Measurements from ENCODE around the gene PDIK1L. TPM values are rescaled to one million over a fixed set of nuclear protein-coding genes. Genes with fewer than 3 reads are reported as not detected.

Gene PDIK1L
- polyA plus RNA-seq, 3 donors = 1.2 to 2.5 (median 2.3) TPM

DNA sequence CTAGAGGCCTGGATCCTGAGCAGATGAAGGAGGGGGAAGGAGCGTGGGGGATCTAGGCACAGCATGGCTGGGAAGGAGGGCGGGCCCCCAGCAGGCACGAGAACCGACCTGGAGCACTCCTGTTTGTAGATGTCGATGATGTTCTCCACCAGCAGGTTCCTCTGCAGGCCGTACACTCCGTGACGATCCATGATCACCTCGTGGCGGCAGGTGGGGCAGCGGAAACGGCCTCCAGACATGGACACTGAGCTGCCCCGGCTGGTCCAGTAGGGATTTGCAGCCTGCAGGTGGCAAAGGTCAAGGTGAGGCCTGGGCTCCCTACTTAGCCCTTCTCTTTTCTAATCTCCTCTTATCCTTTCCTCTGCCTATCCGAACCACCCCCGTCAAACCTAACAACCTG is 45.5 kb upstream of the PDIK1L start:
- Mint-ChIP-seq H3K4me3 (no peak overlapping the region), H3K9me3 (no peaks in the 10 kb centered on the region), H3K4me1 (no peaks in the 10 kb centered on the region), H3K27me3 (ENCODE audit: low read depth in 3 of 3) (peaks cover 7 to 15% (median 14%) of the 10 kb centered on the region in 3 donors), H3K36me3 (no peaks in the 10 kb centered on the region), H3K27ac (no peak overlapping the region)
- H4K20me1 ChIP-seq (ENCODE audit: insufficient read depth, low read length) = no peaks in the 10 kb centered on the region
- H3K9me3 ChIP-seq (replicated peaks in 1 of 2; ENCODE audit: control insufficient read depth in 1 of 2, insufficient read depth in 1 of 2, low read length in 2 of 2) = no peaks in the 10 kb centered on the region
- TF ChIP-seq, protein P1, sequence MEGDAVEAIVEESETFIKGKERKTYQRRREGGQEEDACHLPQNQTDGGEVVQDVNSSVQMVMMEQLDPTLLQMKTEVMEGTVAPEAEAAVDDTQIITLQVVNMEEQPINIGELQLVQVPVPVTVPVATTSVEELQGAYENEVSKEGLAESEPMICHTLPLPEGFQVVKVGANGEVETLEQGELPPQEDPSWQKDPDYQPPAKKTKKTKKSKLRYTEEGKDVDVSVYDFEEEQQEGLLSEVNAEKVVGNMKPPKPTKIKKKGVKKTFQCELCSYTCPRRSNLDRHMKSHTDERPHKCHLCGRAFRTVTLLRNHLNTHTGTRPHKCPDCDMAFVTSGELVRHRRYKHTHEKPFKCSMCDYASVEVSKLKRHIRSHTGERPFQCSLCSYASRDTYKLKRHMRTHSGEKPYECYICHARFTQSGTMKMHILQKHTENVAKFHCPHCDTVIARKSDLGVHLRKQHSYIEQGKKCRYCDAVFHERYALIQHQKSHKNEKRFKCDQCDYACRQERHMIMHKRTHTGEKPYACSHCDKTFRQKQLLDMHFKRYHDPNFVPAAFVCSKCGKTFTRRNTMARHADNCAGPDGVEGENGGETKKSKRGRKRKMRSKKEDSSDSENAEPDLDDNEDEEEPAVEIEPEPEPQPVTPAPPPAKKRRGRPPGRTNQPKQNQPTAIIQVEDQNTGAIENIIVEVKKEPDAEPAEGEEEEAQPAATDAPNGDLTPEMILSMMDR (IDR thresholded peaks at IDR 0.05) = no peak
- no peaks in the 10 kb centered on the region for H3K36me3 ChIP-seq (replicated peaks in 1 of 2; ENCODE audit: control insufficient read depth in 1 of 2, insufficient read depth in 2 of 2, low read length in 2 of 2)
- no peak overlapping the region for H3K27ac ChIP-seq (ENCODE audit: low read depth in 1 of 2, low read length in 2 of 2)
- no peak overlapping the region for H3K4me2 ChIP-seq (replicated peaks; ENCODE audit: extremely low read depth, low read length, poor library complexity, severe bottlenecking)
- no peaks in the 10 kb centered on the region for H3K79me2 ChIP-seq (ENCODE audit: insufficient read depth, low read length)
- H2AFZ ChIP-seq (ENCODE audit: insufficient read depth, low read depth, low read length, poor library complexity, severe bottlenecking) = no peak overlapping the region
- intact Hi-C loops (cut with micrococcal nuclease) = no loop called here
- H3K4me3 ChIP-seq (replicated peaks in 1 of 3; ENCODE audit: low read depth in 2 of 3, low read length in 3 of 3) = no peak overlapping the region
- WGBS (ENCODE audit: insufficient coverage) = 91% methylated on average over 13 of the region's 15 CpGs
- no peaks in the 10 kb centered on the region for H3K4me1 ChIP-seq (ENCODE audit: control insufficient read depth in 1 of 2, insufficient read depth in 2 of 2, low read length in 2 of 2)
- no peak overlapping the region for H3K9ac ChIP-seq (ENCODE audit: insufficient read depth, low read length, poor library complexity, severe bottlenecking)
- no peaks in the 10 kb centered on the region for H3K27me3 ChIP-seq (ENCODE audit: control insufficient read depth in 2 of 2, insufficient read depth in 2 of 2, low read length in 2 of 2)
- no peak for DNase-seq

GRCh38 chr1:26066857-26067256 is 44.8 kb upstream of the PDIK1L start:
- intact Hi-C loops (cut with micrococcal nuclease) = no loop called here
- Histone ChIP-seq H3K4me3 (replicated peaks in 1 of 3; ENCODE audit: low read depth in 2 of 3, low read length in 3 of 3) (no peak overlapping the region), H3K27me3 (ENCODE audit: control insufficient read depth in 2 of 2, insufficient read depth in 2 of 2, low read length in 2 of 2) (no peaks in the 10 kb centered on the region), H4K20me1 (ENCODE audit: insufficient read depth, low read length) (no peaks in the 10 kb centered on the region), H3K36me3 (replicated peaks in 1 of 2; ENCODE audit: control insufficient read depth in 1 of 2, insufficient read depth in 2 of 2, low read length in 2 of 2) (no peaks in the 10 kb centered on the region), H3K27ac (ENCODE audit: low read depth in 1 of 2, low read length in 2 of 2) (no peak overlapping the region), H3K4me2 (replicated peaks; ENCODE audit: extremely low read depth, low read length, poor library complexity, severe bottlenecking) (no peak overlapping the region), H3K79me2 (ENCODE audit: insufficient read depth, low read length) (no peaks in the 10 kb centered on the region), H3K9ac (ENCODE audit: insufficient read depth, low read length, poor library complexity, severe bottlenecking) (no peak overlapping the region), H3K4me1 (ENCODE audit: control insufficient read depth in 1 of 2, insufficient read depth in 2 of 2, low read length in 2 of 2) (no peaks in the 10 kb centered on the region), H2AFZ (ENCODE audit: insufficient read depth, low read depth, low read length, poor library complexity, severe bottlenecking) (no peak overlapping the region), H3K9me3 (replicated peaks in 1 of 2; ENCODE audit: control insufficient read depth in 1 of 2, insufficient read depth in 1 of 2, low read length in 2 of 2) (no peaks in the 10 kb centered on the region)
- TF ChIP-seq, protein P1 (IDR thresholded peaks at IDR 0.05) = no peak
- no peak for DNase-seq
- Mint-ChIP-seq H3K4me1 (no peaks in the 10 kb centered on the region), H3K36me3 (no peaks in the 10 kb centered on the region), H3K27ac (no peak overlapping the region), H3K27me3 (ENCODE audit: low read depth in 3 of 3) (peaks cover 8 to 21% (median 14%) of the 10 kb centered on the region in 3 donors), H3K9me3 (no peaks in the 10 kb centered on the region), H3K4me3 (no peak overlapping the region)
- WGBS (ENCODE audit: insufficient coverage) = 89% methylated on average over 2 of the region's 4 CpGs

Data from CD14-positive monocyte (primary cell).